Stimulated activated CD8-positive, alpha-beta memory T cell treated with anti-CD3 and anti-CD28 coated beads, Interleukin-4, amount 100 ng/mL, for 24 hours (primary cell): ENCODE data around the gene MAP4K3.
A peak's percentile ranks its signal among the peaks of the same experiment; 100 is the strongest.

ENCODE experiments used
- DNase-seq: peaks from one replicate; pipeline ENCODE4 v3.0.0-alpha.2; 2020; ENCODE audit warnings: low read depth

The MAP4K3 gene

GRCh38 chr2:39443009-39443408 is 5.9 kb upstream of the MAP4K3 start:
- no peak for DNase-seq

- peak; percentile 6 for DNase-seq
Measured at GRCh38 chr2:39437522-39438296, 624 bp upstream of the MAP4K3 start.

GRCh38 chr2:39435741-39436591 is 1.1 kb downstream of the MAP4K3 start:
- no peak for DNase-seq

GRCh38 chr2:39435234-39435633 is 1.9 kb downstream of the MAP4K3 start:
- no peak for DNase-seq

- no peak for DNase-seq
Measured at GRCh38 chr2:39434233-39434897, 2.7 kb downstream of the MAP4K3 start.

GRCh38 chr2:39433586-39434195 is 3.4 kb downstream of the MAP4K3 start:
- DNase-seq = no peak

- no peak for DNase-seq
Measured at GRCh38 chr2:39432701-39433100, 4.4 kb downstream of the MAP4K3 start.

GRCh38 chr2:39431592-39432316 is 5.3 kb downstream of the MAP4K3 start:
- no peak for DNase-seq

- no peak for DNase-seq
Measured at GRCh38 chr2:39429746-39430145, 7.3 kb downstream of the MAP4K3 start.

- no peak for DNase-seq
Measured at GRCh38 chr2:39424951-39425350, 12.1 kb downstream of the MAP4K3 start.

- no peak for DNase-seq
Measured at GRCh38 chr2:39422700-39423099, 14.4 kb downstream of the MAP4K3 start.

- no peak for DNase-seq
Measured at GRCh38 chr2:39421354-39421753, 15.7 kb downstream of the MAP4K3 start.

- DNase-seq = no peak
Measured at GRCh38 chr2:39419282-39420223, 17.5 kb downstream of the MAP4K3 start.

- no peak for DNase-seq
Measured at GRCh38 chr2:39418491-39418890, 18.6 kb downstream of the MAP4K3 start.

- no peak for DNase-seq
Measured at GRCh38 chr2:39416140-39416539, 20.9 kb downstream of the MAP4K3 start.

- DNase-seq = no peak
Measured at GRCh38 chr2:39413063-39413737, 23.9 kb downstream of the MAP4K3 start.

GRCh38 chr2:39411181-39411944 is 25.7 kb downstream of the MAP4K3 start:
- no peak for DNase-seq

- DNase-seq = no peak
Measured at GRCh38 chr2:39409697-39410389, 27.2 kb downstream of the MAP4K3 start.
